ENCODE data around the gene TRIO. TPM values are rescaled to one million over a fixed set of nuclear protein-coding genes. Genes with fewer than 3 reads are reported as not detected.
A peak's percentile ranks its signal among the peaks of the same experiment; 100 is the strongest.

The TRIO gene
- total and polyA plus RNA-seq, 2 donors (not counting 1 experiment from before 2014, with no cell fraction given): 134 to 281 TPM

GRCh38 chr5:14397717-14398116 is 254.6 kb downstream of the TRIO start:
- H3K4me1 ChIP-seq (ENCODE audit: control insufficient read depth, extremely low read depth, insufficient read depth, low read length): peaks cover 38% of the 10 kb centered on the region
- TF ChIP-seq CTCF (conservative IDR thresholded peaks at IDR 0.05 in 1 of 2, IDR thresholded peaks at IDR 0.05 in 1 of 2; ENCODE audit: low read depth in 1 of 2, low read length in 2 of 2): no peak
- TF ChIP-seq EZH2 (IDR thresholded peaks at IDR 0.05; ENCODE audit: low read length, missing control alignments): no peak
- H2AFZ ChIP-seq (ENCODE audit: low read length): no peak overlapping the region
- no peak overlapping the region for H3K4me3 ChIP-seq (replicated peaks in 1 of 4; ENCODE audit: control extremely low read depth in 1 of 4, insufficient read depth in 1 of 4, low read depth in 3 of 4, low read length in 4 of 4)
- H3K9me3 ChIP-seq (ENCODE audit: control insufficient read depth, insufficient read depth, low read depth, low read length): no peaks in the 10 kb centered on the region
- peak overlapping the region; percentile 46 for H3K4me2 ChIP-seq (ENCODE audit: extremely low read depth, insufficient read depth, low read length)
- peak; percentile 76 to 93 for DNase-seq (ENCODE audit: low read depth in 2 of 2)
- H4K20me1 ChIP-seq (ENCODE audit: control insufficient read depth, extremely low read depth, insufficient read depth, low read length): no peaks in the 10 kb centered on the region
- H3K27me3 ChIP-seq (ENCODE audit: control insufficient read depth, insufficient read depth, low read length): no peaks in the 10 kb centered on the region
- peaks cover 23% of the 10 kb centered on the region for H3K36me3 ChIP-seq (ENCODE audit: control insufficient read depth, insufficient read depth, low read length)
- no peak overlapping the region for H3K9ac ChIP-seq (ENCODE audit: insufficient read depth, low read length)
- peak overlapping the region; percentile 59 for H3K27ac ChIP-seq (ENCODE audit: insufficient read depth, low read length)
- H3K79me2 ChIP-seq (ENCODE audit: control insufficient read depth, insufficient read depth, low read length): peaks cover 23% of the 10 kb centered on the region

- Histone ChIP-seq H2AFZ (ENCODE audit: low read length) (no peak overlapping the region), H3K36me3 (ENCODE audit: control insufficient read depth, insufficient read depth, low read length) (peaks cover 20% of the 10 kb centered on the region), H3K79me2 (ENCODE audit: control insufficient read depth, insufficient read depth, low read length) (peaks cover 27% of the 10 kb centered on the region), H3K4me1 (ENCODE audit: control insufficient read depth, extremely low read depth, insufficient read depth, low read length) (peaks cover 38% of the 10 kb centered on the region), H3K27ac (ENCODE audit: insufficient read depth, low read length) (peak overlapping the region; percentile 57), H3K9ac (ENCODE audit: insufficient read depth, low read length) (no peak overlapping the region), H3K9me3 (ENCODE audit: control insufficient read depth, insufficient read depth, low read depth, low read length) (no peaks in the 10 kb centered on the region), H4K20me1 (ENCODE audit: control insufficient read depth, extremely low read depth, insufficient read depth, low read length) (no peaks in the 10 kb centered on the region), H3K4me3 (replicated peaks in 1 of 4; ENCODE audit: control extremely low read depth in 1 of 4, insufficient read depth in 1 of 4, low read depth in 3 of 4, low read length in 4 of 4) (no peak overlapping the region), H3K4me2 (ENCODE audit: extremely low read depth, insufficient read depth, low read length) (peak overlapping the region; percentile 48), H3K27me3 (ENCODE audit: control insufficient read depth, insufficient read depth, low read length) (no peaks in the 10 kb centered on the region)
- TF ChIP-seq EZH2 (IDR thresholded peaks at IDR 0.05; ENCODE audit: low read length, missing control alignments) (no peak), CTCF (conservative IDR thresholded peaks at IDR 0.05 in 1 of 2, IDR thresholded peaks at IDR 0.05 in 1 of 2; ENCODE audit: low read depth in 1 of 2, low read length in 2 of 2) (peak; percentile 50 to 76)
- DNase-seq (ENCODE audit: low read depth in 2 of 2): peak; percentile 69 to 81
Observed at GRCh38 chr5:14399054-14399692, 256.0 kb downstream of the TRIO start.

- peaks cover 17% of the 10 kb centered on the region for H3K36me3 ChIP-seq (ENCODE audit: control insufficient read depth, insufficient read depth, low read length)
- no peaks in the 10 kb centered on the region for H3K27me3 ChIP-seq (ENCODE audit: control insufficient read depth, insufficient read depth, low read length)
- peaks cover 27% of the 10 kb centered on the region for H3K79me2 ChIP-seq (ENCODE audit: control insufficient read depth, insufficient read depth, low read length)
- no peak overlapping the region for H2AFZ ChIP-seq (ENCODE audit: low read length)
- H3K4me1 ChIP-seq (ENCODE audit: control insufficient read depth, extremely low read depth, insufficient read depth, low read length): peaks cover 38% of the 10 kb centered on the region
- DNase-seq (ENCODE audit: low read depth in 2 of 2): peak in 1 of 2 donors; percentile 90
- H3K9ac ChIP-seq (ENCODE audit: insufficient read depth, low read length): no peak overlapping the region
- H3K4me3 ChIP-seq (replicated peaks in 1 of 4; ENCODE audit: control extremely low read depth in 1 of 4, insufficient read depth in 1 of 4, low read depth in 3 of 4, low read length in 4 of 4): no peak overlapping the region
- no peaks in the 10 kb centered on the region for H4K20me1 ChIP-seq (ENCODE audit: control insufficient read depth, extremely low read depth, insufficient read depth, low read length)
- peak overlapping the region; percentile 48 for H3K4me2 ChIP-seq (ENCODE audit: extremely low read depth, insufficient read depth, low read length)
- no peaks in the 10 kb centered on the region for H3K9me3 ChIP-seq (ENCODE audit: control insufficient read depth, insufficient read depth, low read depth, low read length)
- H3K27ac ChIP-seq (ENCODE audit: insufficient read depth, low read length): peak overlapping the region; percentile 57
- TF ChIP-seq CTCF (conservative IDR thresholded peaks at IDR 0.05 in 1 of 2, IDR thresholded peaks at IDR 0.05 in 1 of 2; ENCODE audit: low read depth in 1 of 2, low read length in 2 of 2) (no peak), EZH2 (IDR thresholded peaks at IDR 0.05; ENCODE audit: low read length, missing control alignments) (no peak)
Observed at GRCh38 chr5:14400085-14400484, 256.9 kb downstream of the TRIO start.
